ENCODE measurements around the gene SLC6A19.

- TF ChIP-seq CTCF (conservative IDR thresholded peaks at IDR 0.05; ENCODE audit: low read depth, low read length), result no peak
- no peak for TF ChIP-seq EZH2 (IDR thresholded peaks at IDR 0.05; ENCODE audit: borderline replicate concordance, low read depth, low read length, poor library complexity, severe bottlenecking)
Observed at GRCh38 chr5:1182633-1183423, 18.6 kb upstream of the SLC6A19 start.

All from A673 (cell line).